ENCODE measurements around the gene NOP16. TPM values are rescaled to one million over a fixed set of nuclear protein-coding genes. Genes with fewer than 3 reads are reported as not detected.

The NOP16 gene
- total and polyA plus RNA-seq, 2 of the 13 experiments (the other 11 are each of a cell fraction or from before 2014, with no cell fraction given): 43.3 to 48.4 TPM

DNA sequence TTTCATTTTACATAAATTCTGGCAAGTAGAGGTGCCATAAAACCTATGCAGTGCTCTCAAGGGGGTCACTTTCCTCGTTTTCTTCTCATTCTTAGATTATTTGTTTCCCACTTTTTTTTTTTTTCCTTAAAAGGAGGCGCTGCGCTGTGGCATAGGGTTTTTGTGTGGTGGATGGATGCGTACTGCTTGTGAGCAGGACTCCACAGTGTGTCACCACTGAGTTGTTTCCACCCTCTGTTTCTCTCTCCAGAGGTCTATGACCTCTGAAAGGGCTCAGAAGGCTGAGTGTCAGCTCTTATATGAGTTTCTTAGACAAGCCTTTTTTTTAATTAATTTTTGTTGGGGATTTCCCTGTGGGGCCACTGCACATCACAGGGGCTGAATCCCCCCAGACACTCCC, 41.6 kb upstream of the NOP16 start:
- Histone ChIP-seq H3K27me3 (ENCODE audit: control insufficient read depth in 1 of 2, insufficient read depth in 2 of 2, low read length in 2 of 2) (no peaks in the 10 kb centered on the region), H3K4me3 (replicated peaks in 1 of 3; ENCODE audit: insufficient read depth in 1 of 3, low read depth in 2 of 3, low read length in 3 of 3) (peak overlapping the region in 1 of 3 experiments; percentile 17; a peak in 3 of 6 replicates), H3K79me2 (ENCODE audit: insufficient read depth, low read length) (no peaks in the 10 kb centered on the region), H3K4me1 (ENCODE audit: insufficient read depth, low read length) (peaks cover 34% of the 10 kb centered on the region), H3K9me3 (ENCODE audit: low read length) (no peaks in the 10 kb centered on the region), H3K9ac (ENCODE audit: insufficient read depth, low read depth, low read length) (0 out of 2 replicates have a peak overlapping the region, but pooled peaks have one; percentile 3), H2AFZ (ENCODE audit: low read length) (peak overlapping the region; percentile 74), H4K20me1 (ENCODE audit: insufficient read depth, low read length) (no peaks in the 10 kb centered on the region), H3K4me2 (ENCODE audit: low read depth, low read length) (peak overlapping the region; percentile 51), H3K27ac (ENCODE audit: extremely low read length, insufficient read depth, low read length) (no peak overlapping the region), H3K36me3 (replicated peaks in 1 of 2; ENCODE audit: control insufficient read depth in 1 of 2, insufficient read depth in 2 of 2, low read length in 2 of 2) (no peaks in the 10 kb centered on the region)
- 3% methylated on average over 4 of the region's 4 CpGs for WGBS (ENCODE audit: low lambda C conversion rate)
- peak; percentile 98 for ATAC-seq
- ChIA-PET CTCF (ENCODE audit: low intra/inter-chr PET ratio, low total read pairs) (interaction anchor here (1.2 to 1.4 kb wide), 2 partner anchors 13 to 17 kb away, joined by 4 to 6 read pairs; partner anchors contain the start of gene CLTB), POLR2A (interaction anchor here (1.0 to 1.6 kb wide), 3 partner anchors 11 to 19 kb away, joined by 3 to 5 read pairs (median 3); partner anchors contain the start of gene FAF2)
- DNase-seq (ENCODE audit: low spot score): peak; percentile 60
- intact Hi-C loops (cut with micrococcal nuclease; ENCODE audit: unreplicated experiment): loop anchor here (2.0 kb wide), 1 partner anchor 19 kb away; the partner anchor contains the start of gene FAF2
- in situ Hi-C loops (cut with HindIII; ENCODE audit: extremely low pct_ligation_motif_present, low pct_unique_long_range_greater_than_20kb): loop anchor here (25.0 kb wide), 1 partner anchor 568 kb away; the partner anchor contains the start of gene CPLX2
- BruUV-seq (replicated peaks): no TSS peak
- FAIRE-seq: no peak
- TF ChIP-seq SNAI1 (CRISPR knock-in tag; IDR thresholded peaks at IDR 0.05; ENCODE audit: borderline replicate concordance) (no peak), ZNF724P (CRISPR knock-in tag; IDR thresholded peaks at IDR 0.05; ENCODE audit: borderline replicate concordance) (no peak), DNMT3B (CRISPR knock-in tag; conservative IDR thresholded peaks at IDR 0.05) (no peak), MLLT10 (CRISPR knock-in tag; IDR thresholded peaks at IDR 0.05) (no peak), YEATS2 (CRISPR knock-in tag; IDR thresholded peaks at IDR 0.05; ENCODE audit: borderline replicate concordance) (no peak), SIX4 (CRISPR knock-in tag; IDR thresholded peaks at IDR 0.05) (no peak), ZFP62 (CRISPR knock-in tag; IDR thresholded peaks at IDR 0.05) (no peak), TERF1 (CRISPR knock-in tag; IDR thresholded peaks at IDR 0.05) (no peak), GLI4 (CRISPR knock-in tag; IDR thresholded peaks at IDR 0.05; ENCODE audit: borderline replicate concordance) (no peak), ZNF160 (CRISPR knock-in tag; IDR thresholded peaks at IDR 0.05) (no peak), ZBTB8A (CRISPR knock-in tag; IDR thresholded peaks at IDR 0.05; ENCODE audit: borderline replicate concordance, low read depth) (no peak), SMAD3 (CRISPR knock-in tag; IDR thresholded peaks at IDR 0.05) (0 out of 2 replicates have a peak, but pooled peaks have one; percentile 29), MAFF (IDR thresholded peaks at IDR 0.05; ENCODE audit: low read depth, low read length) (no peak), ZNF569 (CRISPR knock-in tag; IDR thresholded peaks at IDR 0.05; ENCODE audit: borderline replicate concordance) (no peak), NCOA1 (CRISPR knock-in tag; IDR thresholded peaks at IDR 0.05) (no peak), RAD21 (CRISPR knock-in tag; IDR thresholded peaks at IDR 0.05) (peak; percentile 23; the same call in 1 of the 2 replicates), MYC (CRISPR knock-in tag; IDR thresholded peaks at IDR 0.05; ENCODE audit: borderline replicate concordance) (no peak), SOX13 (IDR thresholded peaks at IDR 0.05) (no peak), SOX13 (CRISPR knock-in tag; conservative IDR thresholded peaks at IDR 0.05 in 1 of 2, IDR thresholded peaks at IDR 0.05 in 1 of 2) (no peak), PHF20 (CRISPR knock-in tag; IDR thresholded peaks at IDR 0.05) (no peak), PRMT3 (CRISPR knock-in tag; IDR thresholded peaks at IDR 0.05; ENCODE audit: borderline replicate concordance, low read depth) (no peak), MAFK (conservative IDR thresholded peaks at IDR 0.05 in 1 of 2, IDR thresholded peaks at IDR 0.05 in 1 of 2; ENCODE audit: low read length in 2 of 2) (no peak), SAP130 (CRISPR knock-in tag; IDR thresholded peaks at IDR 0.05; ENCODE audit: low read depth) (peak; percentile 26; the same call in 1 of the 2 replicates), MEIS1 (CRISPR knock-in tag; IDR thresholded peaks at IDR 0.05; ENCODE audit: borderline replicate concordance) (no peak), ZNF746 (CRISPR knock-in tag; IDR thresholded peaks at IDR 0.05) (no peak), ZNF326 (CRISPR knock-in tag; IDR thresholded peaks at IDR 0.05; ENCODE audit: borderline replicate concordance) (no peak)
- TF ChIP-seq, protein P1, sequence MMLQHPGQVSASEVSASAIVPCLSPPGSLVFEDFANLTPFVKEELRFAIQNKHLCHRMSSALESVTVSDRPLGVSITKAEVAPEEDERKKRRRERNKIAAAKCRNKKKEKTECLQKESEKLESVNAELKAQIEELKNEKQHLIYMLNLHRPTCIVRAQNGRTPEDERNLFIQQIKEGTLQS (CRISPR knock-in tag; IDR thresholded peaks at IDR 0.05): no peak
